Measurements from ENCODE around the gene ABCC8. TPM values are rescaled to one million over a fixed set of nuclear protein-coding genes. Genes with fewer than 3 reads are reported as not detected.

Gene ABCC8
- total and polyA plus RNA-seq, 2 experiments from 2014 or later: 2.0 to 3.4 TPM

DNA sequence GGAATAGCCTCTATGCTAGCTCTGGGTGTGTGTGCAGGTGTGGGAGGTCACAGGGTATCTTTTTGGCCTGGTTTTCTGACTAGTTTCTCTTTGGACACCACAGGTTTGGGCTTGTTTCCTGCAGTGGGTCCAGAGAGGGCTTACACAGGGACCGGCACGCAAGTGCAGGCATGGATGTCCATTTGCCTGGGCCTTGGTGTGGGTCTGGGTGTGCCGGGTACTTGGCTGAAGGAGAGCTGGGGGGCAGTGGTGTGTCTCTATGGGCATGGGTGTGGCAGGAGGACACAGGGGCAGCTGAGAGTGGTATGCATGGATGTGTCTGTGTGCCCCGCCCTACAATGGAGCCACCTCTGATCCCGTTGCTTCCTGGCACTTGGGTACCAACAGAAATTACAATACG is 80.7 kb downstream of the ABCC8 start:
- no peaks in the 10 kb centered on the region for H3F3A ChIP-seq (replicated peaks; ENCODE audit: low read depth)
- no peaks in the 10 kb centered on the region for H3K4me1 ChIP-seq (ENCODE audit: insufficient read depth)
- no peaks in the 10 kb centered on the region for H3K27me3 ChIP-seq (ENCODE audit: insufficient read depth)
- no peak overlapping the region for H3K4me3 ChIP-seq
- H3K4me3 Mint-ChIP-seq: no peak overlapping the region; the same call in 2 of the 3 replicates
- no peak overlapping the region for H3K4me2 ChIP-seq
- H3K9me3 Mint-ChIP-seq: no peaks in the 10 kb centered on the region
- no peaks in the 10 kb centered on the region for H4K20me1 ChIP-seq (replicated peaks; ENCODE audit: insufficient read depth)
- no peaks in the 10 kb centered on the region for H3K36me3 Mint-ChIP-seq (ENCODE audit: low read depth)
- no peak overlapping the region for H3K27ac ChIP-seq (ENCODE audit: low read depth)
- peaks cover 2% of the 10 kb centered on the region; the same call in 1 of the 3 replicates for H3K4me1 Mint-ChIP-seq
- DNase-seq (ENCODE audit: low spot score): no peak
- no peaks in the 10 kb centered on the region for H3K36me3 ChIP-seq (ENCODE audit: insufficient read depth)
- H3K27ac Mint-ChIP-seq: no peak overlapping the region
- H2AFZ ChIP-seq: no peak overlapping the region
- ATAC-seq: no peak
- H3K9me2 ChIP-seq (ENCODE audit: insufficient read depth): no peaks in the 10 kb centered on the region
- no peak for TF ChIP-seq ZNF114 (CRISPR knock-in tag; IDR thresholded peaks at IDR 0.05)
- no peak for TF ChIP-seq POLR2AphosphoS5 (IDR thresholded peaks at IDR 0.05; ENCODE audit: low read depth)
- no peak for TF ChIP-seq JUNB (IDR thresholded peaks at IDR 0.05; ENCODE audit: unreplicated experiment)
- H3K27me3 Mint-ChIP-seq (ENCODE audit: insufficient read depth, low read depth, poor library complexity): peaks cover 9% of the 10 kb centered on the region
- H3K79me2 ChIP-seq (replicated peaks; ENCODE audit: insufficient read depth): no peaks in the 10 kb centered on the region

DNA sequence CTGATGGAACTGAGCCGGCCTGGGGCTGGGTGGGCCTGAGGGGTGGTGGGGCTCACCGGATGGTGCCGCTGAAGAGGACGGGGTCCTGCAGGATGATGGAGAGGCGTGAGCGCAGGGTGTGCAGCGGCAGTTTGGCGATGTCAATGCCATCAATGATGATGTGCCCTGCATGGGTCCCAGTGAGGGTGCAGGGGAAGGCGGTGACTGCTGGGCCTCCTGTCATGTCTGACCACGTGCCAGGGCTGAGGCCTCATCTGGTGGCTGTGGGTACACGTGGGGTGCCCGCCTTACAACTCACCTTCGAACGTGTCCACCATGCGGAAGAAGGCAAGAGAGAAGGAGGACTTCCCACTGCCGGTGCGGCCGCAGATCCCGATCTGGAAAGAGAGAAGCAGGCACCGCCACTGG is 81.1 kb downstream of the ABCC8 start:
- DNase-seq (ENCODE audit: low spot score) (no peak), ATAC-seq (no peak)
- Mint-ChIP-seq H3K27ac (no peak overlapping the region), H3K4me3 (no peak overlapping the region), H3K36me3 (ENCODE audit: low read depth) (no peaks in the 10 kb centered on the region), H3K27me3 (ENCODE audit: insufficient read depth, low read depth, poor library complexity) (peaks cover 12% of the 10 kb centered on the region), H3K4me1 (peaks cover 2% of the 10 kb centered on the region; the same call in 1 of the 3 replicates), H3K9me3 (no peaks in the 10 kb centered on the region)
- Histone ChIP-seq H4K20me1 (replicated peaks; ENCODE audit: insufficient read depth) (no peaks in the 10 kb centered on the region), H3K4me2 (no peak overlapping the region), H3K27ac (ENCODE audit: low read depth) (no peak overlapping the region), H3K4me1 (ENCODE audit: insufficient read depth) (no peaks in the 10 kb centered on the region), H2AFZ (no peak overlapping the region), H3F3A (replicated peaks; ENCODE audit: low read depth) (no peaks in the 10 kb centered on the region), H3K27me3 (ENCODE audit: insufficient read depth) (no peaks in the 10 kb centered on the region), H3K9me2 (ENCODE audit: insufficient read depth) (no peaks in the 10 kb centered on the region), H3K4me3 (no peak overlapping the region), H3K36me3 (ENCODE audit: insufficient read depth) (no peaks in the 10 kb centered on the region), H3K79me2 (replicated peaks; ENCODE audit: insufficient read depth) (no peaks in the 10 kb centered on the region)
- TF ChIP-seq JUNB (IDR thresholded peaks at IDR 0.05; ENCODE audit: unreplicated experiment) (no peak), ETS1 (IDR thresholded peaks at IDR 0.05) (no peak), EZH2phosphoT487 (IDR thresholded peaks at IDR 0.05; ENCODE audit: unreplicated experiment) (no peak), NANOG (IDR thresholded peaks at IDR 0.05; ENCODE audit: borderline replicate concordance) (no peak), ZNF462 (CRISPR knock-in tag; IDR thresholded peaks at IDR 0.05) (no peak), ZNF331 (CRISPR knock-in tag; IDR thresholded peaks at IDR 0.05; ENCODE audit: low read depth) (no peak), EZH2 (IDR thresholded peaks at IDR 0.05; ENCODE audit: low read depth, unreplicated experiment) (no peak), POLR2AphosphoS5 (IDR thresholded peaks at IDR 0.05; ENCODE audit: low read depth) (no peak), REST (IDR thresholded peaks at IDR 0.05; ENCODE audit: unreplicated experiment) (no peak)
